Adrenal gland (tissue), 5 donors: ENCODE measurements around the gene FAF1.

ENCODE experiments used
- POLR2A ChIP-seq, 2 donors: fragments of 450-650 bp; IDR thresholded peaks; one replicate each; pipeline ENCODE4 v1.6.1; 2017; ENCODE audit warnings: antibody characterized with exemption in 2 of 2, mild to moderate bottlenecking in 2 of 2, moderate library complexity in 1 of 2
- TF ChIP-seq, protein P1 (sequence below), 6 experiments: fragments of 450-650 bp in 4 of 6; fragments of 200-600 bp in 2 of 6; sonication (generic) in 1 of 6; IDR thresholded peaks; 1 replicate in 5 of 6; 2 replicates in 1 of 6; pipeline versions ENCODE4 v1.5.1 to v1.8.0; 2016 to 2021; ENCODE audit warnings: antibody characterized with exemption in 6 of 6, mild to moderate bottlenecking in 2 of 6, moderate library complexity in 1 of 6
- donor health status: DM: no; HTN: no; CAD: no.

DNA sequence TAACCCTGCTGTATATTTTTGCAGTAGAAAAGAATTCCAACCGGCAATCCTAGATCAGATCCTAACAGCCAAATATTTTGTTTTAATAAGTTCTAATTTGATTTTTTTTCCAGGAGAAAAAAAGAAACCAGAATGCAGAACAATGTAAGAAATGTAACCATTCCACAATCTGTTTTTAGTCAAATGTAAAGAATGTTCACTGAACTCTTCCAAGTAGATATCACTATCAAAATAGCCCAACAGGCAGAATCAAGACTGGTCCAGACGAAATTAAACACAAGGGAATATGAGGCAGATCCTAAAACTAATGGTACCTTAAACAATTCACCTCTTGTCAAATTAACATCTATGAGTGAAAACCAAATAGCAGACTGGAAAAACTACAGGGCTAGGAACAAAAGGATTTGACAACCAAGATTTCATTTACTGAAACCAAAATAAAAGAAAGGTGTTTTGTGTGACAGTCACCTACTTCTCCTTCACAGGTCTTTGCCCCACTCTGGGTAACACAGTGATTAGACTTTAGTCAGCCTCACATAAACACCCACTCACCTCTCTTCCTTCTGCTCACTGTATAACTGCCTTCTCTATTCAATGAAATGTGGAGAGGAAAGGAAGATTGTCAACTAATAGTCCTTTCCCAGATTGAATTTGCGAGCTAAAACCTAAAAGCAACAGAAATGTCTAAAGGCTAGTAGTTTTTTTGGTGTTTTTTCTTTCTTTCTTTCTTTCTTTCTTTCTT, 137.9 kb downstream of the FAF1 start:
- TF ChIP-seq, protein P1, sequence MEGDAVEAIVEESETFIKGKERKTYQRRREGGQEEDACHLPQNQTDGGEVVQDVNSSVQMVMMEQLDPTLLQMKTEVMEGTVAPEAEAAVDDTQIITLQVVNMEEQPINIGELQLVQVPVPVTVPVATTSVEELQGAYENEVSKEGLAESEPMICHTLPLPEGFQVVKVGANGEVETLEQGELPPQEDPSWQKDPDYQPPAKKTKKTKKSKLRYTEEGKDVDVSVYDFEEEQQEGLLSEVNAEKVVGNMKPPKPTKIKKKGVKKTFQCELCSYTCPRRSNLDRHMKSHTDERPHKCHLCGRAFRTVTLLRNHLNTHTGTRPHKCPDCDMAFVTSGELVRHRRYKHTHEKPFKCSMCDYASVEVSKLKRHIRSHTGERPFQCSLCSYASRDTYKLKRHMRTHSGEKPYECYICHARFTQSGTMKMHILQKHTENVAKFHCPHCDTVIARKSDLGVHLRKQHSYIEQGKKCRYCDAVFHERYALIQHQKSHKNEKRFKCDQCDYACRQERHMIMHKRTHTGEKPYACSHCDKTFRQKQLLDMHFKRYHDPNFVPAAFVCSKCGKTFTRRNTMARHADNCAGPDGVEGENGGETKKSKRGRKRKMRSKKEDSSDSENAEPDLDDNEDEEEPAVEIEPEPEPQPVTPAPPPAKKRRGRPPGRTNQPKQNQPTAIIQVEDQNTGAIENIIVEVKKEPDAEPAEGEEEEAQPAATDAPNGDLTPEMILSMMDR (IDR thresholded peaks at IDR 0.05): no peak
- TF ChIP-seq POLR2A (IDR thresholded peaks at IDR 0.05): no peak
